HepG2 (cell line): ENCODE data around the gene CCDC148. TPM values are rescaled to one million over a fixed set of nuclear protein-coding genes. Genes with fewer than 3 reads are reported as not detected.

Experiments
- ATF2 ChIP-seq: sonication (generic); formaldehyde crosslinking; IDR thresholded peaks from 2 replicates; pipeline ENCODE4 v1.4.0; 2020; ENCODE audit warnings: missing genetic modification reagents
- ATF4 ChIP-seq, 2 experiments: fragments of 450-650 bp in 1 of 2; sonication (generic) in 1 of 2; formaldehyde crosslinking; IDR thresholded peaks; 2 replicates each; pipeline versions ENCODE4 v1.5.0 to v1.8.0; 2020 to 2022; ENCODE audit warnings: mild to moderate bottlenecking in 1 of 2, missing genetic modification reagents in 1 of 2
- CREM ChIP-seq, 2 experiments: sonication (generic) in 1 of 2; formaldehyde crosslinking in 1 of 2; IDR thresholded peaks; 2 replicates each; pipeline versions ENCODE4 v1.4.0 to v1.6.1; 2016 to 2020; ENCODE audit warnings: antibody characterized with exemption in 1 of 2, mild to moderate bottlenecking in 1 of 2, missing genetic modification reagents in 1 of 2
- DZIP1 ChIP-seq: sonication (generic); formaldehyde crosslinking; IDR thresholded peaks from 2 replicates; pipeline ENCODE4 v1.5.0; 2020; ENCODE audit warnings: mild to moderate bottlenecking, missing genetic modification reagents
- GFI1 ChIP-seq: sonication (generic); formaldehyde crosslinking; IDR thresholded peaks from 2 replicates; pipeline ENCODE4 v1.5.0; 2020; ENCODE audit warnings: missing genetic modification reagents, mild to moderate bottlenecking, borderline replicate concordance
- GTF3A ChIP-seq: sonication (generic); formaldehyde crosslinking; conservative IDR thresholded peaks from 2 replicates; pipeline ENCODE4 v1.4.0; 2020; ENCODE audit warnings: mild to moderate bottlenecking, missing genetic modification reagents
- JUNB ChIP-seq: sonication (generic); formaldehyde crosslinking; IDR thresholded peaks from 2 replicates; pipeline ENCODE4 v1.8.0; 2022; ENCODE audit warnings: missing genetic modification reagents, mild to moderate bottlenecking, borderline replicate concordance
- MED8 ChIP-seq: sonication (generic); formaldehyde crosslinking; IDR thresholded peaks from 2 replicates; pipeline ENCODE4 v1.8.1; 2023; ENCODE audit warnings: mild to moderate bottlenecking, missing genetic modification reagents; ENCODE audit not compliant: insufficient replicate concordance
- MIER3 ChIP-seq: IDR thresholded peaks from 2 replicates; pipeline ENCODE4 v1.6.1; 2016; ENCODE audit warnings: missing compliant biosample characterization, borderline replicate concordance
- MTA1 ChIP-seq: sonication (generic); formaldehyde crosslinking; IDR thresholded peaks from 2 replicates; pipeline ENCODE4 v1.4.0; 2020; ENCODE audit warnings: missing genetic modification reagents, mild to moderate bottlenecking, borderline replicate concordance
- PLSCR1 ChIP-seq: sonication (generic); formaldehyde crosslinking; IDR thresholded peaks from 2 replicates; pipeline ENCODE4 v1.5.0; 2020; ENCODE audit warnings: missing genetic modification reagents, mild to moderate bottlenecking, borderline replicate concordance
- RAD51 ChIP-seq: fragments of 450-650 bp; IDR thresholded peaks from 2 replicates; pipeline ENCODE4 v1.6.1; 2016; ENCODE audit warnings: borderline replicate concordance
- REST ChIP-seq, 2 experiments: IDR thresholded peaks; 2 replicates each; pipeline ENCODE4 v1.6.1; 2011 to 2012; ENCODE audit warnings: low read length in 2 of 2, borderline replicate concordance in 1 of 2, low read depth in 1 of 2, mild to moderate bottlenecking in 1 of 2, moderate library complexity in 1 of 2
- RXRB ChIP-seq: IDR thresholded peaks from 2 replicates; pipeline ENCODE4 v1.6.1; 2016; ENCODE audit warnings: borderline replicate concordance, missing genetic modification reagents, missing compliant biosample characterization
- TAF15 ChIP-seq: fragments of 200-400 bp; formaldehyde crosslinking; IDR thresholded peaks from one replicate; pipeline ENCODE4 v1.6.1; 2018; ENCODE audit warnings: mild to moderate bottlenecking, low read depth, low read length; ENCODE audit not compliant: poor library complexity, severe bottlenecking
- THAP8 ChIP-seq: sonication (generic); formaldehyde crosslinking; IDR thresholded peaks from 2 replicates; pipeline ENCODE4 v1.5.1; 2020; ENCODE audit warnings: missing genetic modification reagents, mild to moderate bottlenecking, borderline replicate concordance
- ZNF451 ChIP-seq: sonication (generic); formaldehyde crosslinking; IDR thresholded peaks from 2 replicates; pipeline ENCODE4 v1.5.0; 2020; ENCODE audit warnings: mild to moderate bottlenecking, missing genetic modification reagents
- ZNF768 ChIP-seq: sonication (generic); formaldehyde crosslinking; IDR thresholded peaks from 2 replicates; pipeline ENCODE4 v1.4.0; 2020; ENCODE audit warnings: missing genetic modification reagents
- ZSCAN31 ChIP-seq: sonication (generic); formaldehyde crosslinking; IDR thresholded peaks from 2 replicates; pipeline ENCODE4 v1.5.0; 2020; ENCODE audit warnings: low read depth, mild to moderate bottlenecking, missing genetic modification reagents
- polyA plus RNA-seq, 8 experiments: library from polyadenylated mRNA; depleted of rRNA in 3 of 8; stranded (reverse) in 7 of 8; unstranded in 1 of 8; fragments of >200 nt; fragmentation: Illumina TruSeq in 4 of 8; extraction: Trizol in 4 of 8; gene quantifications; 2 replicates each; pipeline versions ENCODE4 v1.2.1 to v1.2.3, GENCODE V29; 2011 to 2016; ENCODE audit warnings: low read depth in 4 of 8, missing spikeins in 1 of 8, mixed read lengths in 1 of 8; ENCODE audit not compliant: insufficient read depth in 1 of 8
- total RNA-seq, 5 experiments: library from RNA; depleted of rRNA; stranded (reverse); fragments of >200 nt; fragmentation: Illumina TruSeq; extraction: Trizol; gene quantifications; 2 replicates each; pipeline ENCODE4 v1.2.3, GENCODE V29; 2016; ENCODE audit warnings: low read depth in 1 of 5

CCDC148 gene
- total and polyA plus RNA-seq, 2 of the 13 experiments (the other 11 are each of a cell fraction or from before 2014, with no cell fraction given): 0.30 to 0.49 TPM

- TF ChIP-seq ZNF768 (CRISPR knock-in tag): no peak
- TF ChIP-seq DZIP1 (CRISPR knock-in tag): no peak
- TF ChIP-seq MIER3 (CRISPR knock-in tag): peak; percentile 52; the same call in 1 of the 2 replicates
- TF ChIP-seq REST (IDR thresholded peaks at IDR 0.05; ENCODE audit: borderline replicate concordance in 1 of 2, low read depth in 1 of 2, low read length in 2 of 2): no peak
- TF ChIP-seq RAD51: no peak
- TF ChIP-seq JUNB (CRISPR knock-in tag): peak; percentile 75; the same call in 1 of the 2 replicates
- TF ChIP-seq MED8 (CRISPR knock-in tag): no peak
- no peak for TF ChIP-seq MTA1 (CRISPR knock-in tag)
- TF ChIP-seq TAF15: no peak
- peak; percentile 46; the same call in 1 of the 2 replicates for TF ChIP-seq RXRB (CRISPR knock-in tag)
- TF ChIP-seq ZSCAN31 (CRISPR knock-in tag): no peak
- no peak for TF ChIP-seq GTF3A (CRISPR knock-in tag)
- TF ChIP-seq CREM (IDR thresholded peaks at IDR 0.05): peak; percentile 75
- no peak for TF ChIP-seq CREM (CRISPR knock-in tag; IDR thresholded peaks at IDR 0.05)
- TF ChIP-seq ZNF451 (CRISPR knock-in tag): no peak
- TF ChIP-seq ATF2 (CRISPR knock-in tag): no peak
- no peak for TF ChIP-seq PLSCR1
- TF ChIP-seq GFI1: no peak
- TF ChIP-seq THAP8 (CRISPR knock-in tag): no peak
- peak in 1 of 2 experiments; percentile 53; a peak in 2 of 4 replicates for TF ChIP-seq ATF4 (CRISPR knock-in tag; IDR thresholded peaks at IDR 0.05)
Observed at GRCh38 chr2:158232476-158232875, 224.1 kb downstream of the CCDC148 start (continued).
